ENCODE data around the gene SH2B2. TPM values are rescaled to one million over a fixed set of nuclear protein-coding genes. Genes with fewer than 3 reads are reported as not detected.

SH2B2 gene
- total RNA-seq, 4 donors from 2014 or later: 2.4 to 10.8 (median 7.6) TPM

GRCh38 chr7:102313997-102314780 lies 27.5 kb downstream of the SH2B2 start:
- Histone ChIP-seq H3K27ac (no peak overlapping the region), H3K4me1 (no peaks in the 10 kb centered on the region), H3K27me3 (no peaks in the 10 kb centered on the region), H3K4me3 (no peak overlapping the region), H3K9me3 (no peaks in the 10 kb centered on the region), H3K36me3 (peaks cover 0 to 55% (median 0%) of the 10 kb centered on the region in 3 donors)
- DNase-seq (ENCODE audit: low spot score in 2 of 2): no peak
- TF ChIP-seq CTCF (IDR thresholded peaks at IDR 0.05) (no peak), EP300 (IDR thresholded peaks at IDR 0.05) (no peak), POLR2A (IDR thresholded peaks at IDR 0.05) (no peak)
- WGBS, 2 donors: 84 to 86% methylated on average over 22 of the region's 22 CpGs

GRCh38 chr7:102317231-102318059 lies 30.8 kb downstream of the SH2B2 start:
- 76% methylated on average over 16 to 24 of the region's 24 CpGs for WGBS, 2 donors
- DNase-seq (ENCODE audit: low spot score in 2 of 2): no peak
- Histone ChIP-seq H3K27me3 (no peaks in the 10 kb centered on the region), H3K4me3 (no peak overlapping the region), H3K9me3 (no peaks in the 10 kb centered on the region), H3K27ac (no peak overlapping the region), H3K4me1 (peaks cover 0 to 8% (median 0%) of the 10 kb centered on the region in 4 donors), H3K36me3 (peaks cover 0 to 50% (median 0%) of the 10 kb centered on the region in 3 donors)
- no peak for TF ChIP-seq CTCF (IDR thresholded peaks at IDR 0.05)
- TF ChIP-seq POLR2A (IDR thresholded peaks at IDR 0.05): no peak
- no peak for TF ChIP-seq EP300 (IDR thresholded peaks at IDR 0.05)

GRCh38 chr7:102318482-102318971 lies 31.9 kb downstream of the SH2B2 start:
- 83 to 86% methylated on average over 6 to 7 of the region's 7 CpGs for WGBS, 2 donors
- TF ChIP-seq CTCF (IDR thresholded peaks at IDR 0.05) (no peak), POLR2A (IDR thresholded peaks at IDR 0.05) (no peak), EP300 (IDR thresholded peaks at IDR 0.05) (no peak)
- Histone ChIP-seq H3K4me3 (no peak overlapping the region), H3K36me3 (peaks cover 0 to 50% (median 0%) of the 10 kb centered on the region in 3 donors), H3K9me3 (no peaks in the 10 kb centered on the region), H3K4me1 (peaks cover 0 to 8% (median 0%) of the 10 kb centered on the region in 4 donors), H3K27ac (no peak overlapping the region), H3K27me3 (peaks cover 0 to 7% of the 10 kb centered on the region in 2 donors)
- DNase-seq (ENCODE audit: low spot score in 2 of 2): no peak

GRCh38 chr7:102319671-102320070 lies 33.0 kb downstream of the SH2B2 start:
- H3K27ac ChIP-seq: no peak overlapping the region
- H3K9me3 ChIP-seq: no peaks in the 10 kb centered on the region
- H3K36me3 ChIP-seq: peaks cover 0 to 42% (median 0%) of the 10 kb centered on the region in 3 donors
- 77 to 86% methylated on average over 3 of the region's 3 CpGs for WGBS, 2 donors
- H3K4me3 ChIP-seq: no peak overlapping the region
- DNase-seq (ENCODE audit: low spot score in 2 of 2): no peak
- TF ChIP-seq EP300 (IDR thresholded peaks at IDR 0.05): no peak
- no peak for TF ChIP-seq CTCF (IDR thresholded peaks at IDR 0.05)
- no peak for TF ChIP-seq POLR2A (IDR thresholded peaks at IDR 0.05)
- peaks cover 0 to 7% of the 10 kb centered on the region in 2 donors for H3K27me3 ChIP-seq
- peaks cover 0 to 8% (median 0%) of the 10 kb centered on the region in 4 donors for H3K4me1 ChIP-seq

All from tibial nerve (tissue), 4 donors.